Erythroblast (primary cell): Measurements from ENCODE around the gene RNU7-1.

Experiments
- GATA1 ChIP-seq: IDR thresholded peaks from 2 replicates; pipeline ENCODE4 v1.6.1; 2011; ENCODE audit warnings: low read depth, mild to moderate bottlenecking, control low read depth, low read length, moderate library complexity
- POLR2A ChIP-seq: IDR thresholded peaks from 2 replicates; pipeline ENCODE4 v1.6.1; 2011; ENCODE audit warnings: mild to moderate bottlenecking, low read length

GRCh38 chr12:6978611-6979011 lies 35.0 kb downstream of the RNU7-1 start:
- TF ChIP-seq POLR2A (no peak), GATA1 (no peak)
